ENCODE results near the gene KLRF1.
"Not testable (repeated sequence)": the region's sequence is repeated elsewhere in the genome, so short reads cannot be mapped to it uniquely, and the experiment has no call there.

Gene KLRF1

GRCh38 chr12:9872162-9872561 lies 44.9 kb downstream of the KLRF1 start:
- no peak for DNase-seq

- no peak for DNase-seq
These were observed 45.5 kb downstream of the KLRF1 start for GRCh38 chr12:9872742-9873141.

GRCh38 chr12:9876120-9876519 lies 48.8 kb downstream of the KLRF1 start:
- not testable (repeated sequence) for DNase-seq

GRCh38 chr12:9880532-9881078 lies 53.3 kb downstream of the KLRF1 start:
- no peak for DNase-seq

DNA sequence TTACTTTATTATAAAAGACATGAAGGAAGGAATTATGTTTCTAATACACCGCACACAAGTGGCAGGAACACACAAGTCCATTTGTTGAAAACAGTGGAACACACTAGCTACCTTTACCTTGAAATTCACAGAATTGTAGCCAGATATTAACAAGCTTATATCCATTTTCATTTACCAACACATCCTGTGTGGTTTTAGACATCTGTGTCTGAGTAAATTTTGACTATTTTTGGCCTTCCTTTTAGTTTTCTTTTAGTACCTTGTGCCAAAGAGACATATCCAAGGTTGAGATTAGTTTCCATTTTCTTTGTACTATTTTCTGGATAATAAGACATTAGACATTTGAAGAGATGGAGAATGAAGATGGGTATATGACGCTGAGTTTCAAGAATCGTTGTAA lies 54.0 kb downstream of the KLRF1 start, which contains the start of gene KLRF2:
KLRF2 (plus strand) TSS at position 244 of the 400 bp plus-strand sequence; CDS start at position 351, 107 bp downstream.
- no peak for DNase-seq

- no peak for DNase-seq
These were observed 54.7 kb downstream of the KLRF1 start for GRCh38 chr12:9881988-9882387.

GRCh38 chr12:9883175-9883574 lies 55.9 kb downstream of the KLRF1 start:
- DNase-seq, result no peak

DNA sequence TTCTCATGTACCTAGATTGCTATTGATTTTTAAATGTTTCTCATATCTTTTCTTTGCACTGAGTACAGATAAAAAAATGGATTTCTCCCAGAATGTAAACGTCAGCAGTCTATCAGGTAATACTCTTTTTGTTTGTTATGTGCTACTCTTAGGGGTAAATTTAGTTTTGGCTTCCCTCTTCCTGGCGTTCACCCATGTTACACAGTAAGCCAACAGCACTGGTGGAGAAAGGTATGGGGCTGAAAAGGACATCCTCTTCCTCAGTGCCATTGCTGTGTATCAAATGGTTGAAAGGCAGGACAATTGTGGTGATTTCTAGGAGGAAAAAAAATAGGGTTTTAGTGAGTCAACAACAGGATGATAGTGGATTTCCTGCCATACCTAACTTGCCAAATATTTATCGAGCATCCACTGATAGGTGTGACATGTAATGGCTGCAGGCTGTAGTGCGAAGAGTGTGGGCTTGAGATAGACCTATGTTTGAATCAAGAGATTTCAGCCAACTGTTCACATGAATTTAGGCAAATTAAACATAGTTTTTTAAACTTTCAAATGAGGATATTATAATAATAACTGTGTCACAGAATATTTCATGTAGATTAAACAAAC lies 61.5 kb downstream of the KLRF1 start:
- no peak for DNase-seq

All from NCI-H446 (cell line).